GM19023 (cell line): Measurements from ENCODE around the gene PCYT2.
A peak's percentile ranks its signal among the peaks of the same experiment; 100 is the strongest.
"Not testable (repeated sequence)": the region's sequence is repeated elsewhere in the genome, so short reads cannot be mapped to it uniquely, and the experiment has no call there.

Source experiments
- ATAC-seq: cut with Tn5 transposase; IDR thresholded peaks from one replicate; pipeline ENCODE4 v1.9.1; 2021; ENCODE audit warnings: mild to moderate bottlenecking, moderate library complexity; ENCODE audit not compliant: unreplicated experiment

PCYT2 gene

DNA sequence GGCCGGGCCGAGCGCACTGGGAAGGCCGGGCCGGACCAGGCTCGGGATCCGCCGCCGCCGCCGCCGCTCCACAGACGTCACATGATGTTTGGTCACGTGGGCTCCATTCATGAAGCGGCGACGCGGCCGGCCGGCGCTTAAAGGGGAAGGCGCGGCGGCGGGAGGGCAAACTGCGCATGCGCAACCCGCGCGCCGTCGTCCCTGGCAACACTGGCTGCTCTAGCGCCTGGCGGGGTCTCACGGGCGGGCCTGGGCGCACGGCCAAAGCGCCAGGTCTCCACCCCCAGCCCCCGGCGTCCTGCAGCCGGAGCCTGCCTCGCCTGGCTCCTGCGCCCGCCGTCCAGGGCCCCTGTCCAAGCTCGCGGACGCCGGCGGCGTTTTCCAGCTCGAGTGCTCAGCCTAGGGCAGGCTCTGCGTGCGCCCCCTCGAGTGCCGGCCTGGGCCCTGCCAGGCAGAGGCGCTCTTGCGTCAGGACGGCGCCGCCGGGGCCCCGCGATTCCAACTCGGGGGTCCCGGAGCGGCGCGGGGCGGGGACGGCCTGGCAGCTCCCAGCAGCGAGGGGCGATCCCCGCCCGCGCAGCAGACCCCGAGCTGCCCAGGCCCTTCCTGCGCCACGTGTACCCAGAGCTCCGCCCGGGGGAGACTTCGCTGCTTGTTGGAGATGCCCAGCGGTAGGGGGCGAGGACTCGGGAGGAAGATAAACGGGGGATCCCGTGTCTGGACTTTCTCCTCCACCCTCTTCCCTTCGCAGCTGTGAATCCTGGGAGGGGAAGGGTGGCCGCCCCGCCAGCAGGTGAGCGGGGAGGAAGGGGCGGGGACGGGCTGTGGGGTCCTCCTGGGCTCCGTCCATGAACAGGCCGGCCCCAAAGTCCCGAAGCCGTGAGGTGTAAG, 16.7 kb upstream of the PCYT2 start, which contains the start of gene MAFG:
Gene MAFG (minus strand): TSS at position 83 of the 891 bp plus-strand sequence. CDS start 4,550 bp downstream, outside the sequence.
- ATAC-seq = peak; percentile 51

DNA sequence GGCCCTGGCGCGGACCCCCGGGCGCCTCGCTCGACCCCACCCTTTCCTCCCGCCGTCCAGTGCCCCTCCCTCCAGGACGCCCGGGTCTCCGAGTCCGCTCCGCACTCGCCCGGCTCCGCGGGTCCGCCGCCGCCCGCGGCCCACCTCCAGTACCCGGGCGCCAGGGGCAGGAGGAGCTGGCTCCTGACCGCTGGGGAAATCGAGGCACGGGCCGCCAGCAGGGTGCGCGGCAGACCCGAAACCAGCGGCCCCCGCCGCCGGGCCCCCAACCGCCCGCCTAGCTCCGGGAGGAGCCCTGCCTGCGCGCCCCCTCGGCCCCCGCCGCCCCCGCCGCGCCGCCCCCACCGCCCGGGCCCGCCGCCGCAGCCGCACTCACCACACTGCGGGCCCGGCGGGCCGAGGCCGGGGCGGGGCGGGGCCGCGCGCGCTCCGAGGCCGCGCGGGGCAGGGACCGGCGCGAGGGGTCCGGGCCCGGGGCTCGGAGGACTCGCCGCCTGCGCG, 16.0 kb upstream of the PCYT2 start:
- ATAC-seq = peak; percentile 12

DNA sequence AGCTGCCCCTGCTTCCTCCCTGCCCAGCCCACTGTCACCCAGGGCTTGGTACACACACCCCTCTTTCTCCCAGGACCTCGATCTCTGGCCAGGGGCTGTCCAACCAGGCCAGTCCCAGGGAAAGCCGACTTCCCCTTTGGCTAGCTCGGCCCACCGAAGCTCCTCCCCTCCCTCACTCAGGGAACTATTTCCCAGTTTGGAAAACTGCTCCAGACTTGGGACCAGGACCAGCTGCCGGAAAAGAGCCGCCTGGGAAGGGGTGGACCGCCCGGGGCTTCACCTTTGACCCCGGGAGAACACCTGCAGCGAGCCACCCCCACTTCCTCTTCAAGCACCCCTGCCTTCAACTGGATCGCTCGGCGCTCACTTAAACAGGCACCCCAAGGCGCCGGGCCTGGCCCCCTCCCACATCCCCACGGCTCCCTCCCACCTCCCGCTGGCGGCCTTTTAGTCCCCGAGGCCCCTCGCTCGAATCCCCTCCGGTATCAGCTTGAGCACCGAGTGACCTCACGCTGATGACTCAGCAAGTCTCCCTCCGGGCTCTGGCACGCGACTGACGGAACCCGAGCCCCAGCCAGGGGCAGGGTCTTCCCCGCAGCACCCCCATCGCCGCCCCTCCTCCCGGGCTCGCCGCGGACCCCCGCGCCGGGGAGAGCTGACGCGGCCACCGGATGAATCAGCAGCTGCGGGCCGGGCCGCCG, 15.4 kb upstream of the PCYT2 start:
- ATAC-seq = peak; percentile 32

GRCh38 chr17:81925860-81926450, 14.8 kb upstream of the PCYT2 start:
- ATAC-seq = no peak

DNA sequence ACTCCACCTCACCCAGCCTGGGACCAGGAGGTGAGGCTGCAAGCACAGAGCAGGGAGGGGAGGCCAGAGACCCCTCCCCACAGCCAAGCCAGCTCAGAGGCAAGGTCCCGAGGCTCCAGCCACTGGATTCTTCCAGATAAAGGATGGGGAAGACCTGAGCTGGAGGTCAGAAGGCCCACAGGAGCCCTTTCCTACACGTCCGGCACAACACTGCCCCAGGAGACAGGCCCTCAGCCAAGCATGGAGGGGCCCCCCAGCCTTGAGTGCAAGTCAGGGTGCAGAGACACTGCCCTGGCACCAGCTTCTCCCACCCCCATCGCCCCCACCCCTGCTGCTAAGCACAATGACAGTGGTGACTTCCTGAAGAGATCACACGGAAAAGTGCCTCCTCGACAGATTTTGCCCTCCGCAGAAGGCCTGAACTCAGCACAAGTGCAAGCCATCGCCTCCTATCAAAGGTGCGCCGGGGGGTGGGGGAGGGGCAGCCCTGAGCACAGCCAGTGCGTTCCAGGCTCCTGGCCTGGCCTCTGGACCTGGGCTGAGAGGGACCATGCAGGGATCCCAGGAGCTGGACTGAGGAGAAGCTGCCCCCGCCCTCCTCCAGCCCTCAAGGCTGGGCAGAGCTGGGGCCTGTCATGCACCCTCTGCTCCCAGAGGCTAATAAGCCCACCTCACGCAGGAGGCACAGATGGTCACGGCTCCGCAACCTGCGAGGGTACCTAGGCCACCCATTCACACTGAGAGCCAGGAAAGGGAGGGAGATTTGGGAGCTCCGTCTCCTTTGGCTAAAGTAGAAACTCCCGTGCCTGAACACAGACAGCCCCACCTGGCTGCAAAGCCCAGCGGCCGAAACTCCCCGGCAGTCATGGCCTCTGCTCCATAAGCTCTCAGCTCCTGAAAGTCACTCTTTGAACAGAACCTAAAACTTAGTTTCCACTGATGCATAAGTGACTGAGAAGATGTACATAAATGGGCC, 13.6 kb upstream of the PCYT2 start:
- ATAC-seq = no peak

GRCh38 chr17:81923302-81924260, 12.4 kb upstream of the PCYT2 start:
- ATAC-seq = no peak

- ATAC-seq = no peak
Measured at GRCh38 chr17:81922566-81923301, 11.5 kb upstream of the PCYT2 start.

DNA sequence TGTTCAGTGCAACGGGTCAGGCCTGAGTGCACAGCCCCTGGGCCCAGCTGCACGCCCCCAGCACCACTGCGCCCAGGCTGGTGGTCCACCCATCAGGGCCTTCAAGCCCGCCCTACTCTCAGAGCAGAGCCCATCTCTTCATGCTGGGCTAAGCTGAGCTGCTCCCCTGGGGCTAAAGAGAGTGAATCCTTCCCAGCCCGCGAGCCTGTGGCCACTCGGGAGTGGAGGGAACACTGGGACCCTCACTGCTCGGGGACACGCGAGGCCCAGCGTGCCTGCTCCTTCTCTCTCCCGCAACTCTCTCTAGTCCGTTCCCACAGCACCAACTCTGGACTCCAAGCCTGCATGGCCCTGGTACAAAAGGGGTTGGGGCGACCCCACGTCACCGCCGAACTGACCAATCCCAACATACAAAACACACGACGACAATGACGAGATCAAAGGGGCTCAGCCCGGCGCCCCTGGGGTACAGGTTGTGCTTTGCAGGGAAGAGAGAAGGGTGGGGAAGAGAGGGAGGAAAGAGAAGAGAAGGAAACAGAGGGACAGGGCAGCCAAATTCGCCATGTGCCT, 10.9 kb upstream of the PCYT2 start:
- no peak for ATAC-seq

GRCh38 chr17:81921537-81921862, 10.3 kb upstream of the PCYT2 start:
- no peak for ATAC-seq

DNA sequence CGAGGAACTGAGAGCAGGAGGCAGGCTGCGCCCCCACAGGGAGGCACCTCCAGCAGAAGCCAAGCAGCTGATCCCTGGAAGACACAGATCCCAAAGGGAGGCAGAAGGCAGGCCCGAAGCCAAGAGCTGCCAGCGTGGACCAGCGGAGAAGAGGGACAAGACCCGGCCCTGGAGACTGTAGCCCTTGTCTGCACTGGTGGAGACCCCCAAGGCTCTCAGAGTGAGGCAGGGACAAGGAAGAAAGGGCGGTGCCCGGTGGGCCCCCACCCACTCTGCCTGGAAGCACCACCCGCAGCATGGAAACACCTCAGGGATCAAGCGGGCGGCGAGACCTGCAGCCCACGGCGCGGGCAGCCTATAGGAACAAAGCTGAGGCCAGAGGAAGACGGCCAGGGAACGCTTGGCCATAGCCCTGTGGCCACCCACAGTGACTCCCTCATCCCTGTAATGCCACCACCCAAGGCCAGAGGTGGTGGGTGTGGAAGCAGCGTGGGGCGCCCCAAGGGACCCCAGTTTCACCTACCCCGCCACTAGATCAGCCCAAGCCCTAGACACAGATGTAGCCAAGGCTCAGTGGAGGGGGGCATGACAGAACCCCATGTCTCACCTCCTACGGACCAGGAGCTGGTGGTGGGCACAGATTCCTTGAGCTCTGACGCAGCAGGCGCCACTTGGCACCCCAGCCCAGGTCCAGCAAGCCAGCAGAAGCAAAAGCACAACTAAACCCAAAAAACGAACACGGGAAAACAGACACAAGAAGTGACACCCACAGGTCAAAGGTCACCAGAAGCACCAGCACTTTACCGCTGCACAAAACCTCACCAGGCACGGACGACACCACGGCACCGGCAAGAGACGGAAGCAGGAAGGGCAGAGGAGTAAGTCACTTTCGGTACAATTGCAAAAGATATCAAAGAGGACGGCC, 9.7 kb upstream of the PCYT2 start:
- no peak for ATAC-seq

GRCh38 chr17:81918832-81919545, 7.8 kb upstream of the PCYT2 start:
- ATAC-seq = no peak

DNA sequence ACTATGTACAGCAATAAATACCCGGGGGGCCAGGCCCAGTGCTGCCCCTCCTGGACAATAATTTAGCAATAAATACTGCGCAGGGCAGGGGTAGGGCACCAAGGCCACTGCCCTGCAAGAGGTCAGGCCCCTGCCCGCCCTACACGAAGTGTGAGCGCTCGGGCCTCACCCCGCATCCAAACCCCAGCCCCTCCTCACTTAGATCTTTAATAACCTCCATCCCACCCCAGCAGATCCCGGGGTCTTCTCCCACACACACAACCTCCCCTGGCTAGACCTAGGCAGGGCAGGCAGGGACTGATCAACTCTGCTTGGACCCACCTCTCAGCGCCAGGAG, 7.1 kb upstream of the PCYT2 start:
- not testable (repeated sequence) for ATAC-seq

- ATAC-seq = no peak
Measured at GRCh38 chr17:81917565-81918332, 6.5 kb upstream of the PCYT2 start, which contains the start of gene SIRT7. TSS of gene SIRT7 (minus strand) at chr17:81918176. CDS start at chr17:81918131, 45 bp downstream.

DNA sequence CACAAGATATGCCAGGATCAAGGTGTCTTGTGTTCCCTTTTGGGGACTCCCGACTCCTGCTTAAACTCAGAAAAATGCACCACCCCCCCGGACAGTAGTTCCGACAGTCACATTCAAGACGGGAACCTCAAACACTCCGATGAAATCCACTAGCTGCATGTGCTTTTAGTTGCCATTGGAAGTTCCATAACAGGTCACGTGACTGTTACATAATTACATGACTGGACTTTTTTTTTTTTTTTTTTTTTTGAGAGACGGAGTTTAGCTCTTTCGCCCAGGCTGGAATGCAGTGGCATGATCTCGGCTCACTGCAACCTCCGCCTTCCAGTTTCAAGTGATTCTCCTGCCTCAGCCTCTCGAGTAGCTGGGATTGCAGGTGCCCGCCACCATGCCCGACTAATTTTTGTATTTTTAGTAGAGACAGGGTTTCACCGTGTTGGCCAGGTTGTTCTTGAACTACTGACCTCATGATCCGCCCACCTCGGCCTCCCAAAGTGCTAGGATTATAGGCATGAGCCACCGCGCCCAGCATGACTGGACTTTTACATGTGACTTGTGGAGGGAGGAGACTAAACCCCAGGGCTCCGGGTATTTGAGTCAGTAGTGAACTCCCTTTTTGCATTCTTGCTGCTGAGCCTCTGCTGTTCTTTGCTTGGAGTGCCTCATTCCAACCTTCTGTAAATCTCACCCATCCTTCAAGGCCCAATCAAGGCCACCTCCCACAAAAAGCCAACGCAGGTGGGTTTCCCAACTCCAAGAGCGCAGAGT, 5.2 kb upstream of the PCYT2 start:
- no peak for ATAC-seq

GRCh38 chr17:81915331-81915730, 4.1 kb upstream of the PCYT2 start:
- ATAC-seq = no peak
